HG02852 (cell line): ENCODE results near the gene TMA7.
"Not testable (repeated sequence)": the region's sequence is repeated elsewhere in the genome, so short reads cannot be mapped to it uniquely, and the experiment has no call there.

Experiments
- ATAC-seq: cut with Tn5 transposase; IDR thresholded peaks from one replicate; pipeline ENCODE4 v1.9.1; 2021; ENCODE audit warnings: mild to moderate bottlenecking, moderate library complexity; ENCODE audit not compliant: unreplicated experiment

TMA7 gene

DNA sequence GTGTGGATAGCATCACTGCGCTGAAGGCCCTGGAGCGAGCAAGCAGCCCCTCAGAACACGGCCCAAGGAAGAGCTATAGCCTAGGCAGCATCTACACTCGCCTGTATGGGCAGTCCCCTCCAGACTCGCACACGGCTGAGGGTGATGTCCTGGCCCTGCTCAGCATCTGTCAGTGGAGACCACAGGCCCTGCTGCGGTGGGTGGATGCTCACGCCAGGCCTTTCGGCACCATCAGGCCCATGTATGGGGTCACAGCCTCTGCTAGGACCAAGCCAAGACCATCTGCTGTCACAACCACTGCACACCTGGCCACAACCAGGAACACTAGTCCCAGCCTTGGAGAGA is 27.0 kb downstream of the TMA7 start:
- no peak for ATAC-seq

DNA sequence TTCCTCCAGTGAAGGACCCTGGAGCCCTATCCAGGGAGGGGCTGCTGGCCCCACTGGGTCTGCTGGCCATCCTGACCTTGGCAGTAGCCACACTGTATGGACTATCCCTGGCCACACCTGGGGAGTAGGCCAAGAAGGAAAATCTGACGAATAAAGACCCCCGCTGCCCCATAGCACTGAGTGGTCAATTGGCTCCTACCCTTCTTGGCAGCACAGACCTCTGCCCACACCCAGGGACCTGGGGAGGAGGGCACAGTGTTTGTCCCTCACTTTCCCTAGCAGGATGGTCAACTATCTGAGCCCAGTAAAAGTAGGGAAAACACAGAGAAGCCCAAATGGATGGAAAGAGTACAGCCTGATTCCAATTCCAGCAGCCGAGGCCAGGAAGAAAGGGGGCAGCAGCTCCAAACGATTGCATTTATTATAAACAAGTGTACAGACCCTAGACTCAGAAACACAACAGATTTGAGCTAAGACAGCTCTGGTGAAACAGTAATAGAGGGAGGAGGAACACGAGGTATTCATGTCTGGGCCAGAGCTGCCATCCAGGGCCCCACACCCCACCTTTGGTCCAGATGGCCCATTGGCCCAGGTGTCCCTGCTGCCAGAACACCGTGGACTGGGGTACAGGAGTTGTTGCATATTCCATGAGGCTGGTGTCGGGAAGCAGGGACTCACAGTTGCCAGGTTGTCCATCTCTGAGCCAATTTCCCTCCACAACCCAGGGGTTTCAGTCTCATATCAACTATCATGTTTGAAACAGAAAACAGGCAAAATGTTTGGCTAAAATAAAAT is 27.6 kb downstream of the TMA7 start:
- ATAC-seq, result no peak

DNA sequence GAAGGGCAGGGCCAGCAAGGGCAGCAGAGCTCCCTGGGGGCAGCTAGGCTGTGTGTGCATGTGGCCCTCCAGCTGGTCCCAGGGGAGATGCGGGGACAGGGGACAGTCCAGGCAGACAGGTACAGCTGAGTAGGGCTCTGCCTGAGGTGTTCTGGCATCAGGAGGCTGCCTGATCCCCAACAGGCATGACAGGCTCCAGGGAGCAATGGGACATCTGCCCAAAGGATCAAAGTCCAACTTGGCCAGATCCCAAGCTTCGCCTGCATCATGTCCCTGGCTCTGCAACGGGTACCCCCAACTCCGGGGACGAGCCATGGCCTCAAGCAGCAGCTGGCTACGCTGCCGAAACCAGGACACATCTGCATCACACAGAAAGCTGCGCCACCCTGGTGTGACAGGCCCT is 28.3 kb downstream of the TMA7 start:
- ATAC-seq, result no peak

DNA sequence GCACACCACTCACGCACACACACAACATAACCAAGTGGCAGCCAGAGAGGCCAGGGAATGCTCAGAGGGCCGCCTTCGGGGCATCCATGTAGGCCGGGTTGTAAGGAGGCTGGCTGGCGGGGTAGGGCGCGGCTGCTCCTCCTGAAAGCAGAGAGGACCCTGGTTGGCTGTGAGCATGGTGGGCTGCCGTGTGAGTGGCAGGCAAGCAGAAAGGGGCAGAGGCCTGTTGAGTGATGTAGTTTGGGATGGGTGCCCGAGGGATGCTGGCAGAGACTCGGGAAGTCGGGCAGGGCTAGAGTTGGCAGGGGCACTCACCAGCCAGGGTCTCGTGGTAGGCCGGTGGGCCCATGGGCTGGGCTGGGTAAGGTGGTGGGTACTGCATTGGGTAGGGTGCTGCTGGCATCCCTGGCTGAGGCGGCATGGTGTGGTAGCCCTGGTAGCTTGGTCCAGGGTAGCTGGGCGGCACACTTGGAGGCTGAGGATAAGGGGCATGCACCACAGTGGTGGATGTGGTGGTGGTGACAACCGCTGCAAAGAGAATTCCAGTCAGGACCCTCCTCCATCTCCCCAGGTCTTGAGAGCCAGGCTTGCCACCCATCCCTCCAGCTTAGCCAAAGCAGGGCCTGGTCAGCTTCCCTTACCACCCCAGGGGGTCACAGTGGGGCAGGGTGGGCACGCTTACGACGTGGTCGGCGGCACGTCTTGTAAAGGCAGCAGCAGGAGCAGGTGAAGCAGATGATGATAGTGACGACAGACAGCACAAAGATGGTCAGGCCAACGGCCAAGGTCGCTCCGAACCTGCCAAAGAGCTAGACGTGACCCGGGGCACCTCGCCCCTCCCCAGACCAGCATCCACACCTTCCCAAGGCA is 29.2 kb downstream of the TMA7 start:
- no peak for ATAC-seq

DNA sequence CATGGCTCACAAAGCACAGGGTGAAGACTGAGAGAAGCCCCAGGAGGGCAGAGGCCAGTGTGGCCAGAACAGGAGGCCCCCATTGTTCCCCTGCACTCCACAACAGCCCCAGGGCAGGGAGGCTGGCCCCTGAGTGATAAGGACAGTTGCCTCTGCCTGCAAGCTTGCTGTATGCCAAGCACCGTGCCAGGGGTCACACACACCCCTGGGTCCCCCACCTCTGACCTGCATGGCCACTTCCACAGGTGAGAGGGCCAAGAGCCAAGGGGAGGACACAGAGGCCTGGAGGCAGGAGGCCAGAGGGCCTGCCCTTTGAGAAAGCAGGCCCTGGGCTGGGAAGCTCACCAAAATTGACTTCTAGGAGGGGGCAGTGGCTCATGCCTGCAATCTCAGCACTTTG is 30.2 kb downstream of the TMA7 start:
- no peak for ATAC-seq

DNA sequence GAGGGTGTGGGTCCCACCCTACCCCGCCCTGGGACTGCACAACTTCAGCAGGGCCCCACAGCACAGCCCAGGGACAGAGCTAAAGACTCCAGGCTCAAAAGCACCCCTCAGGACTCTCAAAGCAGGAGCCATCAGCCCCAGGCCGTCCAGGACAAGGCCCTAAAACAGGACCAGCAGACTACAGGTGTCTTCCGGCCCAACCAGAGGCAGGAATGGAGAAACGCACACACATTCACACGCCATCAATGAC is 32.5 kb downstream of the TMA7 start:
- ATAC-seq, result peak; percentile 39

DNA sequence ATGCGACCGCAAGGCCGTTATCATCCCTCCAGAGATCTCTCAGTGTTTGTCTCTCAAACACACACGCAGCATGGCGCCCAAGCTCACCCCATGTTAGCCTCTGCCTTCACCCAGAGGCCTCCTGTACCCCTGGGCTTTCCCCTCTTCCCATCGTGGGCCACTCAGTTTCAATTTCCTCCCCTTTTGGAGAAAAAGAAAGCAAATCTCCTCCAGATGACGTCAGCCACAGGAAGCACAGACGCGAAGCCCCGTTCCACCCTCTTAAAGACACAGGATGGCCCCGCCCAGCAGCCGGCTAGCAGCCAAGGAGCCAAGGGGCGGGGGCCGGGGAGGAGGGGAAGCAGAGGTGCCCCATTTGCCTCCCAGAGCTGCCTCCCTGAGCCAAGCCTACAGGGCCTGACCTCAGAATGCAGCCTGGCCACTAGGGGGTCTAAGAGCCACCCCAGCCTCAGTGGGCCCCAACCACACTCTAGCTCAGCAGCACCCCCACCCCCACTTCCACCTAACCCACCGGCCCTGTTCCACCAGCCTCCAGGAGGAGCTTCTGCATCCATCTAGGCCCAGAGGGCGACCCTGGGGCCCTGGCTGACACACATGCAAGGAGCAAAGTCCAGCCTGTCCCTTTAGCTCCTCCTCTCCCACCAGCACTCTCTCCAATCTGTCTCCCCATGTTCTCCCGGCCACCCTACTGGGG is 33.0 kb downstream of the TMA7 start:
- peak; percentile 84 for ATAC-seq

DNA sequence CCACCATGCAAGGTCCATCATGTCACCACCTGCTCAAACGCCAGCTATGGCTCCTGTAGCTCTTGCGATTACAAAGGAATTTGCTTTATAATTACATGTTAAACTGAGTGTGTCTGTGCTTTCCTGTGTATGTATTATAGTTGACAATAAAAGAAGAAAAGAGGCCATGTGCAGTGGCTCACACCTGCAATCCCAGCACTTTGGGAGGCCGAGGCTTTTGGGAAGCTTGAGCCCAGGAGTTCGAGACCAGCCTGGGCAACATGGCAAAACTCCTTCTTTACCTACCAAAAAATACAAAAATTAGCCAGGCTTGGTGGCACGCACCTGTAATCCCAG is 33.5 kb downstream of the TMA7 start:
- no peak for ATAC-seq

DNA sequence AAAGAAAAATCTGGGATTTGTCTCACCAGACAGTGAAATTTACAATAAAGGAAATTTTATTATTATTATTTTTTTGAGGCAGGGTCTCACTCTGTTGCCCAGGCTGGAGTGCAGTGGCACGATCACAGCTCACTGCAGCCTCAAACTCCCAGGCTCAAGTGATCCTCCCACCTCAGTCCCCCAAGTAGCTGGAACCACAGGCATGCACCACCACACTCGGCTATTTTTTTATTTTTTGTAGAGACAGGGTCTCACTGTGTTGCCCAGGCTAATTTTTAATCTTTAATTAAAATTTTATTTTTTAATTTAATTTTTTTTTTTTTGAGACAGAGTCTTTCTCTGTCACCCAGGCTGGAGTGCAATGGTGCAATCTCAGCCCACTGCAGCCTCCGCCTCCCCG is 34.0 kb downstream of the TMA7 start:
- not testable (repeated sequence) for ATAC-seq

DNA sequence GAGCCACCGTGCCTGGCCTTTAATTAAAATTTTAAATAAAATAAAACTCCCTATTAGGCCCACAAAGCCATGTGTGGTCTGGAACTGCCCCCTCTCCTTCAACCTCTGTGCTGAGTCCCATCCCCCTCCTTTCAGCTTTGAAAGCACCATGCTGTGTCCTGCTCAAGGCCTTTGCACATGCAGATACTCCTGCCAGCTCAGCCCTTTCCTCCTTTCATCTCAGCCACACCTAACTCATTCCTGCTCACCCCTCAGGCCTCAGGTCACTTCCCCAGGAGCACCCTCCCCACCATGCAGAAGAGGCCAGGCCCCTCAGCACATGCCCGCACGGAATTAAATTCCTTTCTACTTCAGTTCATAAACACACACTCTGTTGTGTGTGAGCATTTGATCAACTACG is 34.6 kb downstream of the TMA7 start:
- ATAC-seq, result no peak

DNA sequence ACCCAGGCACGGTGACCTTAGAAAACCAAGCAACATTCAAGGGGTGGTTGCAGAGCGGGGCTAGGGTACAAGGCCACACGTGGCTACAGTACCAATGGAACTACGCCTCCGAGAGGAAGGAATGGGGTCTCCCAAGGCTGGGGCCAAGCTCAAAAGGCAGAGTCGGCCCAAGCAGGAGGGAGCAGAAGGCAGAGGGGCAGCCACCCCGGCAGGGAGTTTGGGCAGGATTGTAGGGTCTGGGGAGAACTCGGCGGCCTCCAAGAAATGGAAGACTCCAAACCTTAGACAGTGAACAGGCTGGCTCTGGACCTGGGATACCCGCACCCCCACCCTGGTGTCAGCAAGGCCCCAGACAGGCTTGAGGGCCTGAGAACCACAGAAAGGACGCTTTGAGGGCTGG is 35.1 kb downstream of the TMA7 start:
- no peak for ATAC-seq

DNA sequence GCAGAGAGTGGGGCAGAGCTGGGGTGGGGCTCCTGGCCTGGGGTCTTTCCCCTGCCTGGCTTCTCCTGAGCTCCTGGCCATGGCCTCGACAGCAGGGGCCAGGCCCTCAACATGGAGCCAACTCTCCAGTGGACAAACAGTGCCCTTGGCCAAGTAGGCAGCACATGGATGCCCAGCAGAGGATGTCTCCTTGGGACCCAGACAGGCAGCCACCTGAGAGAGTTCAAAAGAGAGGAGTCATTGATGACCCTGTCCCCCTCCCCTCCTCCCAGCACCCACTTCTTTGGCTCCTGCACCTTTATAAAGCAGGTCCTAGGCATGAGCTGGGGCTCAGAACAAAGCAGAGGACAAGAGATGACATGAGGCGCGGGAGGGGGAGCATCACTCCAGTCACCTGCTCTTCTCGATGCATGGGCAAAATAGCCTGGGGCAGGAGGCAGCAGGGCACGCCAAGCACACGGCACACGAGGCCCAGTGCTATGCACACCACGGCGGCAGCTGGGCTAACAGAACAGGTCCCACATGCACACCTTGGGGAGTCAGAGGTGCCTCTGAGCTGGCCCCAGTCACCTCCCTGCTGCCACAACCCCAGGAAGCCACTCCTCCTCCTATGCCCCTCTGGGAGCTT is 36.5 kb downstream of the TMA7 start:
- ATAC-seq, result no peak

DNA sequence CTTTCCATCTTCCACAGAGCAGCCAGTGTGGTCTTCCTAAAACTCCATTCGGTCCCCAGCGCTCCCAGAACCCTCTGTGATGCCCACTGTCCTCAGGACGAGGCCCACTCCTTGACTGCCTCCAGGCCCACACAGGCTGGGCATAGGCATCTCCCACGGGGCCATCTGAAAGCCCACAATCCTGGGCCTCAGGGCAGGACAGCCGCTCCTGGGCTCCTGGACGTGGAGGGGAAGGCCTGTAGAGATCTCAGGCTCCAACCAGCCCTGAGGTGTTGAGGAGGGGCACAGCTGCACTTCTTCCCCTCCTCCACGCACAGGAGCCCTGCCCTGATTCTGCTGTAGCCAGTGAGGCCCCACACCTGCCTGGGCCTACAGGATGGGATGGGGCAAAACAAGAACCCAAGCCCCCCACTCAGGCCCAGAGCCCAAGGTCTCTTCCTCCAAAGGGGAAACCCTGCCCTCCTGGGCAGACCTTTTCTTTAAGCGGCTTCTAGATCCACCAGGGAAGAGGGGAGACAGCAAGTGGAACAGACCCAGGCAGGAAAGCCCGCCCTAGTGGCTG is 38.0 kb downstream of the TMA7 start:
- no peak for ATAC-seq

DNA sequence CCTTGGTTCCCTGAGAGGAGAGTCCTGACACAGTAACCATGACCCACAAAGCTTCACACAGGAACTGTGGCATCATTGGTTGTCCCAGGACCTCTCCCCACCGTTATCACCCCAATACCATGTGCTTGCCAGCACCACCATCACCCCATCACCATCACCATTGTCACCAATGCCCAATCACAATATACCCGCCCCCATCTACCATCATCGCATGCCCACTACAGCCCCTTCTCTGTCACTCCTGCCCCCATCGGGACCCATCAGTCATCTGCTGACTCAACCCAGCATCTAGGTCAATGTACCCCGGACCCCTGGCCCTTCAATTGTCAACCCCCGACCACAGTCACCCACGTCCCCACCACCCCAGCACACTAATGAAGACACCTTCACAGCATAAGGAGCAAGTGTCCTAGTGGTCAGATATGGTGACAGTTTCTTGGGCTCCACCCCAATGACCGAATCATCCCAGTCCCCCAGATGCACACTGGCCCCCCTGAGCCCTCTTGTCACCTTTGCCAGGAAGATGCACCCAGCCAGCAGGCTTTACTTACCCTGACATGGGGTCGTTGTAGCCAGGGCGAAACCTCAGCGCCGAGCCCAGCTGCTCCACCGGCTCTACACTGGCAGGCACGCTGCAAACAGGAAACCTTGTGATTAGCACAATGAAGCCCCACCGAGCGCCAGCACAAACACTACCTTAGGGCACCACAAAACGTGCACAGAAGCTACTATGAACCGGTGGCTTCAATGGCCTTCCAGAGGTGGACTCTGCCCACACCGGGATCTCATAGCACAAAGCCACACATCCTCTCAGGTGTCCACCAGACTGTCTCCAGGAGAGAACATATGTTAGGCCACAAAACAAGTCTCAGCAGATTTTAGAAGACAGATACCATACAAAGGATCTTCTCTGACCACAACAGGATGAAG is 38.8 kb downstream of the TMA7 start:
- no peak for ATAC-seq

DNA sequence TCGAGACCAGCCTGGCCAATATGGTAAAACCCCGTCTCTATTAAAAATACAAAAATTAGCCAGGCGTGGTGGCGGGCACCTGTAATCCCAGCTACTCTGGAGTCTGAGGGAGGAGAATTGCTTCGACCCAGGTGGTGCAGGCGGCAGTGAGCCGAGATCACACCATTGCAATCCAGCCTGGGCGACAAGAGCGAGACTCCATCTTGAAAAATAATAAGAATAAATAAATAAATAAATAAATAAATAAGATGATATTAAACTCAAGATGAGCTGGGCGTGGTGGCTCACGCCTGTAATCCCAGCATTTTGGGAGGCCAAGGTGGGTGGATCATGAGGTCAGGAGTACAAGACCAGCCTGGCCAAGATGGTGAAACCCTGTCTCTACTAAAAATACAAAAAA is 40.8 kb downstream of the TMA7 start:
- ATAC-seq, result not testable (repeated sequence)

DNA sequence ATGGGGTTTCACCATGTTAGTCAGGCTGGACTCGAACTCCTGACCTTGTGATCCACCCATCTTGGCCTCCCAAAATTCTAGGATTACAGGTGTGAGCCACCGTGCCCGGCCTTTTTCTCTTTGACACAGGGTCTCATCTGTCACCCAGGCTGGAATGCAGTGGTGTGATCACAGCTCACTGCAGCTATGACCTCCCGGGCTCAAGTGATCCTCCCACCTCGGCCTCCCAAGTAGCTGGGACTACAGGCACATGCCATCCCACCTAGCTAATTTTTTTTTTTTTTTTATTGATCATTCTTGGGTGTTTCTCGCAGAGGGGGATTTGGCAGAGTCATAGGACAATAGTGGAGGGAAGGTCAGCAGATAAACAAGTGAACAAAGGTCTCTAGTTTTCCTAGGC is 42.8 kb downstream of the TMA7 start:
- ATAC-seq, result not testable (repeated sequence)

DNA sequence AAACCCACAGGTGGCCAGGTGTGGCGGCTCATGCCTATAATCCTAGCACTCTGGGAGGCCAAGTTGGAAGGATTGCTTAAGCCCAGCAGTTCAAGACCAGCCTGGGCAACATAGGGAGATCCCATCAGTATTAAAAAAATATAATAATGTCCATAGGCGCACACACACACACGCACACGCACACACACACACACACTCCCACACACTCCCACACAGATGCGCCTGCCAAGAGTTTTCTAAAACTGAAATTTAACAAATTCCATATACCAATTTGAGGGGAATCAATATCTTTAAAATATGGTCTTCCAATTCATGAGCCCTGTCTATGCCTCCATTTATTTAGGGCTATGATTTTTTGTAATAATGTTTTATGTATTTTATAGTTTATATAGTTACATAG is 46.9 kb downstream of the TMA7 start:
- ATAC-seq, result no peak

DNA sequence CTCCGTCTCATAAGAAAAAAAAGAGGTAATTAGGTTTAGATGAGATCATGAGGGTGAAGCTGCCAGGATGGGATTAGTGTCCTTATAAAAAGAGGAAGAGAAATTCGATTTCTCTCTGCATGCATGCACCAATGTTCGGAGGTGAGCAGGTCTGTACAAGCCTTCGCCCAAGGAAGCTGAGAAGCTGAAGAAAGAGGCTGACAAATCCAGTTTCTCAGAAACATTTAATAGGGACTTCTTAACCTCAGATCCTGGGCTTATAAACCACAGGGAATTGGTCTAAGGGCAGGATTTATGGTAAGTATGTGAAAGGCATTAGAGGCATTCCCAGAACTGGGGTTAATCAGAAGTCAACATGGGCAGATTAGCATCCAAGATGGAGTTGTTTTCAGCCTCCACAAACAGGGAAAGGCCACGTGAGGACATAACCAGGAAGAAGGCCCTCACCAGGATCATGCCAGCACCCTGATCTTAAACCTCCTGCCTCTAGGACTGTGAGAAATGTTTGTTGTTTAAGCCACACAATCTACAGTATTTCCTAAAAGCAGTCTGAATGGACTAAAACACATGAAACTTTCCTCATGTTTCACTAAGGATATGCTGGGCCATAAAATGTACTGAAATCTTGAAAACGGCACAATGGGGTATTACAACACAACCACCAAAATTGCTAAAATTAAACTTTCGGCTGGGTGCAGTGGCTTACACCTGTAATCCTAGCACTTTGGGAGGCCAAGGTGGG is 52.6 kb downstream of the TMA7 start:
- ATAC-seq, result no peak

DNA sequence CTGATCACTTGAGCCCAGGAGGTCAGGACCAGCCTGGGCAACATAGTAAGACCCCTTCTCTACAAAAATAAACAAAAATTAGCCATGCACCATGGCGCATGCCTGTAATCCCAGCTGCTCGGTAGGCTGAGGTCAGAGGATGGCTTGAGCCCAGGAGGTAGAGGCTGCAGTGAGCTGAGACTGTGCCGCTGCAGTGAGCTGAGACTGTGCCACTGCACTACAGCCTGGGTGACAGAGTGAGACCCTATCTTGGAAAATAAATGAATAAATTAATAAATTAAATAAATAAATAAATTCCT is 53.1 kb downstream of the TMA7 start:
- no peak for ATAC-seq
